ENCODE results near the gene GLT1D1.

The GLT1D1 gene

DNA sequence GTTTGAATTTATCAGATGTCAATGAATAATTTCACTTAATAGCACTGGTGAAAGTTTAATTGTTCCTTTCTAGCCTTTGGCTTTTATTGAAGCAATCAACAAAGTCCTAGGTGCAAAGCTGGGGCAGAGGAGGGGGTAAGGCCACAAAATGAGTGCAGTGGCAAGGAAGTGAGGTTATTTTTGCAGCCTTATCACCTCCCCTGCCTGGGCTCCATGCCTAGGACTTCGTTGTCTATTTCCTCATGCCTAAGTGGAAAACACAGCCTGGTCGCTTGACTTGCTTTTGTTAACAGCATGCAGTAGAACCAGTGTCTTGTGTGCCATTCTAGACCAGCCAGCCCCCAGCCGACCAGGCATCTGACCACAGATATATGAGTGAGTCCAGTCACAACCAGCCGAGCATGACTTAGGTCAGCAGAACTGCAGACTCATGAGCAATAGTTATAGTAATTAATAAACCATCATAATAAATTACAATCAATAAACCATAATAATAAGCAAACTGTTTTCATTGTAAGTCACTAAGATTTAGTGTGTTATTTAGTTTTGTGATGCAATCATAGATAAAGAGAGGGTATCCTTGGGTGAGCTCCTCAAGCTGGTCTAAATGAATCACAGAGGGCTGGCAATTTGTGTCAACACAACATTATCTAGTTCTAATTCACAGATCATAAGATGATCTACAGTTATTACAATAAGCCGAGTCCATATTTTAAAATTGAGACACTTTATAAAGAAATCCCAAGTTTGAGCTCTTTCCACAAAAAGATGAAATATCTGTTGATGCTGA, 156.8 kb downstream of the GLT1D1 start:
- DNase-seq: no peak

DNA sequence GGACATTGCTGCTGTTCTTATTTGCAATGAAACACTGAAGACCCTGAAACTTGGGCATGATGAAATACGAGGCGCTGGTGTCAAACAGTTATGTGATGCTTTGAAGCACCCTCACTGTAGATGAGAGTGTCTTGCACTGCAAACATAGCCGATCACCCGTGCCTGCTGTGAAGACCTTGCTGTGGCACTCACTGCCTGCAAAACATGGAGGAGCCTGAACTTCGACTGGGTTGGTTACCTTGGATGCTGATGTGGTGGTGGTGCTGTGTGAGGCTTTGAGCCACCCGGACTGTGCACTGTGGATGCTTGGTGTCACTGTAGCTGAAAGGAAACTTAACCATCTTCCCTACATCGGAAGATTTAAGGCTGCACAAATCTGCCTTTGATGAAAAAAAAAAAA, 162.9 kb downstream of the GLT1D1 start:
- no peak for DNase-seq

DNA sequence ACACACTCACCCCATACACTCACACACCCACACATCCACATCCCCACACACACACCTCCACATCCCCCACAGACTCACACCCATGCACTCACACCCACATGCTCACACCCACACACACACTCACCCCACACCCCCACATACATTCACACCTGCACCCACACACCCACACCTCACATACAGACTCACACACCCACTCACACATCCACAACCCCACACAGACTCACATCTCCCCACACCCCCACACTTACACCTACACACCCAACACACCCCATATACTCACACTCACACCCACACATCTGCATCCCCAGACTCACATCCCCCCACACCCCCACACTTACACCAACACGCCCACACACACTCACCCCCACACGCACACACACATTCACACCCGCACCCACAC, 171.8 kb downstream of the GLT1D1 start:
- no peak for DNase-seq

DNA sequence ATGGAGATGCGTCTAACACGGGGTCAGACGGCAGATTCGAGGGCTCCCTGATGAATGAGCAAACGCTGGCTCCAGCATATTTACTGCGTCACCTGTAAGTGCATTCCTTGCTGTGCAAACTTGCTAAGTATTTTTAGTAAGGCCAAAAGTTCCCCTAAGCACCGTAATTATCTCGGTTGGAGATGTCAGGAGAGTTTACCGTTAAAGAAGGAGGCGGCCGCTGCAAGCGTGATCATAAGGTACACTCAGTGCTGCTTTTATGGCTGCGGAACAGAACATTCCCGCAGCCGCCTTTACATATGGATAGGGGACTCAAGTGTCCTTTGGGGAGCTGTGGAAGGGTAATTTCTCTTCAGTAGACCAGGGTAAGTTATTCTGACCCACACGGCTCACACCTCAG, 175.6 kb downstream of the GLT1D1 start:
- DNase-seq: no peak

Data from GF-D8 (cell line).